Heart left ventricle (tissue), 16 donors: ENCODE data around the gene ATP7B. TPM values are rescaled to one million over a fixed set of nuclear protein-coding genes. Genes with fewer than 3 reads are reported as not detected.

Experiments used
- ATAC-seq, 4 donors: fragments of 200-7000 bp; cut with Tn5 transposase; one replicate each; pipeline ENCODE4 v1.9.1; 2020 to 2022; ENCODE audit warnings: moderate library complexity in 4 of 4, mild to moderate bottlenecking in 3 of 4, moderate number of reproducible peaks in 1 of 4
- DNase-seq, 5 donors: peaks; one replicate each; pipeline ENCODE4 v3.0.0-alpha.2; 2020
- H3K27ac ChIP-seq, 12 donors: fragments of 200-600 bp; sonication (generic) in 4 of 12; one replicate each; pipeline versions ENCODE4 v1.5.0 to v1.8.0; 2016 to 2022; ENCODE audit warnings: mild to moderate bottlenecking in 2 of 12
- H3K27me3 ChIP-seq, 9 donors: fragments of 200-600 bp; sonication (generic) in 2 of 9; one replicate each; pipeline versions ENCODE4 v1.5.1 to v1.8.0; 2016 to 2022; ENCODE audit warnings: mild to moderate bottlenecking in 3 of 9
- H3K36me3 ChIP-seq, 9 donors: fragments of 200-600 bp; sonication (generic) in 2 of 9; one replicate each; pipeline versions ENCODE4 v1.5.0 to v1.8.0; 2018 to 2022; ENCODE audit warnings: mild to moderate bottlenecking in 2 of 9
- H3K4me1 ChIP-seq, 12 donors: fragments of 200-600 bp; sonication (generic) in 4 of 12; one replicate each; pipeline versions ENCODE4 v1.5.0 to v1.8.0; 2016 to 2022; ENCODE audit warnings: mild to moderate bottlenecking in 3 of 12
- H3K4me3 ChIP-seq, 12 donors: fragments of 200-600 bp; sonication (generic) in 4 of 12; one replicate each; pipeline versions ENCODE4 v1.5.0 to v1.8.0; 2017 to 2022; ENCODE audit warnings: mild to moderate bottlenecking in 9 of 12, moderate library complexity in 4 of 12
- H3K9me3 ChIP-seq, 12 donors: fragments of 200-600 bp; sonication (generic) in 4 of 12; one replicate each; pipeline versions ENCODE4 v1.5.0 to v1.8.0; 2016 to 2022; ENCODE audit warnings: mild to moderate bottlenecking in 1 of 12
- POLR2A ChIP-seq, 2 donors: fragments of 450-650 bp; IDR thresholded peaks; one replicate each; pipeline ENCODE4 v1.6.1; 2017; ENCODE audit warnings: antibody characterized with exemption in 2 of 2, mild to moderate bottlenecking in 2 of 2, moderate library complexity in 2 of 2
- WGBS, 4 donors: extraction: QIAGEN DNeasy Blood & Tissue Kit in 2 of 4; methylation state at CpG; one replicate each; pipeline versions ENCODE4 v1.1.5 to v1.1.7; 2013 to 2018; 5-methylcytosine and 5-hydroxymethylcytosine counted together
- intact Hi-C, 10 donors: fragments of 100-400 bp; cut with DNase I; formaldehyde crosslinking; loops; one replicate each; pipeline versions ENCODE4 v1.11.1 to v1.14.2; 2022
- polyA plus RNA-seq, 2 donors: library from polyadenylated mRNA; stranded (reverse); fragments of 200-250 nt; gene quantifications; one replicate each; pipeline ENCODE4 v1.2.3, GENCODE V29; 2013
- total RNA-seq, 9 donors: library from RNA; depleted of rRNA in 2 of 9; stranded (reverse); fragments of >200 nt in 2 of 9; fragmentation: NEBNext Ultra II Directional in 3 of 9; extraction: Animal tissue kit (Norgen Biotek cat#: 25700) in 3 of 9; gene quantifications; one replicate each; pipeline versions ENCODE4 v1.1.0 to v1.2.4, GENCODE V29; 2016 to 2023
- TF ChIP-seq, protein P1 (sequence below), 12 donors: fragments of 200-600 bp; sonication (generic) in 4 of 12; IDR thresholded peaks; one replicate each; pipeline versions ENCODE4 v1.5.0 to v1.8.0; 2018 to 2022; ENCODE audit warnings: antibody characterized with exemption in 12 of 12, mild to moderate bottlenecking in 5 of 12
- donor health status: ischemic (EF 13 %, LVEDD 7.1; RV severe dilation, severe dysfunction).
- donor health status: healthy with polysubstance abuse.
- donor health status: DM: no; HTN: yes; CAD: no.
- donor health status: DM: no; HTN: no; CAD: no.
- donor health status: ischemic (EF 25% LVEDD 6.9; RV normal size, moderate dysfunction).
- donor health status: ischemic (EF 25% LVEDD 5.7; RV mildly dilated, moderate dysfunction).
- donor health status: healthy.
- donor health status: DM: yes; HTN: yes; CAD: no.
- donor health status: ischemic (EF 35%, LVEDD 5.7; RV mildly dilated, moderate dysfunction).
- donor health status: nonischemic (EF 11% LVEDD 7.7; RV severe dilation, severe dysfunction).
- donor health status: DM: yes; HTN: yes; CAD: no.
- donor health status: PGD.
- donor health status: ischemic (EF 29% LVEDD 5.4; RV normal size, mild dysfunction).
- donor health status: nonischemic (EF 23%, LVEDD 6.1; RV moderate dilation, normal function).

ATP7B gene
- total and polyA plus RNA-seq, 11 donors, result 2.7 to 11.4 (median 4.3) TPM

DNA sequence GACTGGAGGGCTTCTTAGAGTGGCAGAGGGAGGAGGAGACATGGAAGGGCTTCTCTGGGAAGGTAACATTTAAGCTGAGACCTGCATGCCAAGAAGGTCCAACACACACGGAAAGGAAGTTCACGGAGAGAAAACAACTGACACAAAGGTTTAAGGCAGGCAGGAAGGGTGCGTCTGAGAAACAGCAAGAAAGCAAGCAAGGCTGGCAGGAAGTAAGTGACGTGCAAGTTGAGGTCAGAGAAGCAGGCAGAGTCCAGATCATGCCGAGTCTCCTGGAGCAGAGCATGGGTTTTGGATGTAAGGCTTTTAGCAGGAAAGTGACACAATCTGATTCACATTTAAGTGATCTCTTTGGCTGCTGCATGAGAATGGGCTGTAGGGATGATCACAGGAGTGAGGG is 60.5 kb downstream of the ATP7B start:
- WGBS, 4 donors, result 62 to 73% (median 66%) methylated on average over 5 of the region's 5 CpGs
- no peak overlapping the region for H3K4me3 ChIP-seq
- peak overlapping the region in 11 of 12 donors; percentile 8 to 77 (median 51) for H3K27ac ChIP-seq
- DNase-seq (peak in 3 of 5 donors; percentile 41 to 54 (median 51)), ATAC-seq (peak in 3 of 4 donors; percentile 41 to 91 (median 72))
- no peaks in the 10 kb centered on the region for H3K27me3 ChIP-seq
- peaks cover 0 to 9% (median 0%) of the 10 kb centered on the region in 12 donors for H3K9me3 ChIP-seq
- H3K4me1 ChIP-seq, result peaks cover 0 to 6% (median 0%) of the 10 kb centered on the region in 12 donors
- TF ChIP-seq POLR2A (IDR thresholded peaks at IDR 0.05), result no peak
- TF ChIP-seq, protein P1, sequence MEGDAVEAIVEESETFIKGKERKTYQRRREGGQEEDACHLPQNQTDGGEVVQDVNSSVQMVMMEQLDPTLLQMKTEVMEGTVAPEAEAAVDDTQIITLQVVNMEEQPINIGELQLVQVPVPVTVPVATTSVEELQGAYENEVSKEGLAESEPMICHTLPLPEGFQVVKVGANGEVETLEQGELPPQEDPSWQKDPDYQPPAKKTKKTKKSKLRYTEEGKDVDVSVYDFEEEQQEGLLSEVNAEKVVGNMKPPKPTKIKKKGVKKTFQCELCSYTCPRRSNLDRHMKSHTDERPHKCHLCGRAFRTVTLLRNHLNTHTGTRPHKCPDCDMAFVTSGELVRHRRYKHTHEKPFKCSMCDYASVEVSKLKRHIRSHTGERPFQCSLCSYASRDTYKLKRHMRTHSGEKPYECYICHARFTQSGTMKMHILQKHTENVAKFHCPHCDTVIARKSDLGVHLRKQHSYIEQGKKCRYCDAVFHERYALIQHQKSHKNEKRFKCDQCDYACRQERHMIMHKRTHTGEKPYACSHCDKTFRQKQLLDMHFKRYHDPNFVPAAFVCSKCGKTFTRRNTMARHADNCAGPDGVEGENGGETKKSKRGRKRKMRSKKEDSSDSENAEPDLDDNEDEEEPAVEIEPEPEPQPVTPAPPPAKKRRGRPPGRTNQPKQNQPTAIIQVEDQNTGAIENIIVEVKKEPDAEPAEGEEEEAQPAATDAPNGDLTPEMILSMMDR (IDR thresholded peaks at IDR 0.05), result no peak
- intact Hi-C loops, result loop anchor here in 1 of 10 donors (5.0 kb wide), 1 partner anchor 47 kb away; no protein-coding TSS in a partner anchor
- peaks cover 0 to 40% (median 10%) of the 10 kb centered on the region in 9 donors for H3K36me3 ChIP-seq

DNA sequence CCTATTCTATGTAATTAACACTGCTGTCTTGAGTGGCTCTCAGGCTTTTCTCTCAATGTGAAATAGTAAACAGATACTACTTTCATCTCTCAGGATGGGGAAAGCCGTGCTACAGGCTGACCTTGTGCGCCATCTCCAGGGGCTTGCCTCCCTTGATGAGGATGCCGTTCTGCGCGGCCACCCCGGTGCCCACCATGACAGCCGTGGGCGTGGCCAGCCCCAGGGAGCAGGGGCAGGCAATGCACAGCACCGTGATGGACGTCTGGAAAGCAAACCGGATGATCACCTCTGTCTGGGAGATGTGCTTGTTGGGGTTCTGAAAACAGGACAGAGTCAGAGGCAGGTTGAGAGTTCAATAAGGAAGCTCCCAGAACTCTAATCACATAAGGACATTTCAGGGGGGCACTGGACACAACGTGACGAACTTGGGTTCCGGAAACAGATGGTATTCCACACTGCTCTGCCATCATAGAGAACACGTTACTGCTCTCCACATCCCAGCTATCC is 65.0 kb downstream of the ATP7B start:
- Histone ChIP-seq H3K27me3 (no peaks in the 10 kb centered on the region), H3K9me3 (peaks cover 0 to 9% (median 0%) of the 10 kb centered on the region in 12 donors), H3K27ac (no peak overlapping the region), H3K4me3 (no peak overlapping the region), H3K36me3 (peaks cover 0 to 61% (median 22%) of the 10 kb centered on the region in 9 donors), H3K4me1 (peaks cover 0 to 3% (median 0%) of the 10 kb centered on the region in 12 donors)
- intact Hi-C loops, result no loop called here
- WGBS, 4 donors, result 91 to 92% (median 92%) methylated on average over 12 to 15 of the region's 15 CpGs
- TF ChIP-seq, protein P1 (IDR thresholded peaks at IDR 0.05), result no peak
- TF ChIP-seq POLR2A (IDR thresholded peaks at IDR 0.05), result no peak
- ATAC-seq (no peak), DNase-seq (no peak)

DNA sequence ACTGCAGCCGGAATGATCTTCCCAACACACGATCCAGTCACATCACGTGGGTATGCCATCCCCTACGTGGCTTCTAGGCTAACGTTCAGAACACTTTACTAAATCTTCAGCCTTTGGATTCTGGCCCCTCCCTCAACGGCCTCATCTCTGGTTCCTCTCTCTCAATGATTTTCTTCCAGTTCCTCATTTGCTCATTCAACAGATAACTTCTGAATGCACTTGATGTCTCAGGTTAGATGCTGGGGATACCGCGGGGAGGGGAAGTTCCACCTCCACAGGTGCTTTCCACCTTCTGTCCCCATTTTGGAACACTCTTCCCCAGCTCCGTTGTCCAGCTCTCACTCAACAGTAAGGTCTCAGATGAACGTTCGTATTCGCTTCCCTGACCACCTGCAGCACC is 66.1 kb downstream of the ATP7B start:
- Histone ChIP-seq H3K4me3 (no peak overlapping the region), H3K9me3 (peaks cover 0 to 3% (median 0%) of the 10 kb centered on the region in 12 donors), H3K27ac (no peak overlapping the region), H3K4me1 (no peaks in the 10 kb centered on the region), H3K27me3 (no peaks in the 10 kb centered on the region), H3K36me3 (peaks cover 0 to 67% (median 26%) of the 10 kb centered on the region in 9 donors)
- no peak for TF ChIP-seq POLR2A (IDR thresholded peaks at IDR 0.05)
- TF ChIP-seq, protein P1 (IDR thresholded peaks at IDR 0.05), result no peak
- DNase-seq, result no peak
- WGBS, 4 donors, result 78 to 89% (median 86%) methylated on average over 12 of the region's 12 CpGs
- no peak for ATAC-seq
- intact Hi-C loops, result no loop called here

DNA sequence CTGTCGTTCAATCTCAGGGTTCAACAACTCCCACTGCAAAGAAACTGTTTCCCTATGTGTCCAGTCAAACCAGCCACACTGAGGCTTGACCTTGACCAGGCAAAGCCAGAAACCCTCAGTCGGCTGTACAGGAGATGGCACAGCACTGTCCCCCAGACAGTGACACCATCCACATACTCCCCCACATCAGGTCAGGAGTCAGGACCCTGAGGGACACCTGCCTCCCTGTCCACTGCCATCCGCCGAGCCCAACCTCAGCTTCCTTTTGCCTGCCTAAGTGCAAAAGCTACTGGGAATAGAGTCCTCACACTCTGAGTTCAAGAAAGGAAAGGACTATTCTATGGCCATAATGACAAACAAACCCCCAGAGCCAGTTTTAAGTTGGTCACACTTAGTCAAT is 66.8 kb downstream of the ATP7B start:
- H3K27ac ChIP-seq, result no peak overlapping the region
- 82 to 87% (median 85%) methylated on average over 4 of the region's 4 CpGs for WGBS, 4 donors
- TF ChIP-seq POLR2A (IDR thresholded peaks at IDR 0.05), result no peak
- TF ChIP-seq, protein P1 (IDR thresholded peaks at IDR 0.05), result no peak
- ATAC-seq, result no peak
- no peaks in the 10 kb centered on the region for H3K27me3 ChIP-seq
- intact Hi-C loops, result no loop called here
- DNase-seq, result no peak
- H3K4me1 ChIP-seq, result no peaks in the 10 kb centered on the region
- H3K9me3 ChIP-seq, result no peaks in the 10 kb centered on the region
- no peak overlapping the region for H3K4me3 ChIP-seq
- peaks cover 0 to 68% (median 26%) of the 10 kb centered on the region in 9 donors for H3K36me3 ChIP-seq
